ENCODE results near the gene NFIL3. TPM values are rescaled to one million over a fixed set of nuclear protein-coding genes. Genes with fewer than 3 reads are reported as not detected.

The NFIL3 gene
- total RNA-seq, 5 donors from 2014 or later (not counting 1 experiment from before 2014, with no cell fraction given), result 3.1 to 18.3 (median 3.9) TPM

DNA sequence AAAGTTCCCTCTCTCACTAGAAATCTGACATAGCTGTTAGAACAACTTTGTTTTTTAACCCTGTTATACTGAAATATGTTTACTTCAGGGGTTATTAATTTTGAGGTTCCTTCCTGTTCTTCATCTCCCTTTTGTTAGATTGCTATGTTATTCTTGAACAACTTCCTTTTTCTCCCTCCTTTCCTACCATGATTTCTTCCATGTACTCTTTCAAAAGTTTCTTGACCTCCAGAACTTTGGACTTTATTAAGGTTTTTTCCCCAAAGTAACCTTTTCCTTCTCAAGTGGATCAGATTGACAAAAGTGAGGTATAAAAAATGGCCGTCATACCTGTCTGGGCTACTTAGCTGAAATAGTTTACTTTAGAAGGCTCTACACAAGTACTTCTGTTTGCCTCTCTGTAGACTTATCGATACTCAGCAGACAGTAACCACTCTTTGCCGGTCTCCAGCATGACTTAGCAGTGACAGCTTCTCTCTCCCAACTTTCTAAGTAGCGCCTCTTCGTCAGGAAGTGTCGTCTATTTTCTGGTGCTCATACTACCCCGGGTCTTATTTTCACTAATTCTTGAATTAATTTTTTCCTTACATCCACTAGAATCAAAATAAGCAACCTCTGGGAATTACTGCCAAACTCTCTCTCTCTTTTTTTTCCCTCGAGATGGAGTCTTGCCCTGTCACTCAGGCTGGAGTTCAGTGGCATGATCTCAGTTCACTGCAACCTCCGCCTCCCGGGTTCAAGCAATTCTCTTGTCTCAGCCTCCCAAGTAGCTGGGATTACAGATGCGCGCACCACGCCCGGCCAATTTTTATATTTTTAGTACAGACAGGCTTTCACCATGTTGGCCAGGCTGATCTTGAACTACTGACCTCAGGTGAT lies 19.7 kb downstream of the NFIL3 start:
- Mint-ChIP-seq H3K9me3 (no peaks in the 10 kb centered on the region), H3K4me1 (peaks cover 0 to 10% (median 2%) of the 10 kb centered on the region in 3 donors), H3K27ac (no peak overlapping the region), H3K36me3 (no peaks in the 10 kb centered on the region), H3K4me3 (no peak overlapping the region), H3K27me3 (peaks cover 3 to 5% of the 10 kb centered on the region in 2 donors)
- Histone ChIP-seq H3K9me3 (no peaks in the 10 kb centered on the region), H3K27me3 (replicated peaks in 1 of 2; ENCODE audit: control insufficient read depth in 2 of 2, extremely low read depth in 1 of 2, insufficient read depth in 2 of 2, low read length in 1 of 2) (peaks cover 0 to 3% of the 10 kb centered on the region in 2 experiments), H3K4me3 (ENCODE audit: control insufficient read depth in 1 of 2, extremely low read depth in 1 of 2, low read length in 1 of 2) (no peak overlapping the region), H3K27ac (ENCODE audit: low read length) (no peak overlapping the region), H3K4me1 (ENCODE audit: control insufficient read depth in 1 of 2, extremely low read depth in 1 of 2, insufficient read depth in 2 of 2, low read length in 2 of 2) (no peaks in the 10 kb centered on the region), H3K36me3 (ENCODE audit: control insufficient read depth in 2 of 2, extremely low read depth in 1 of 2, insufficient read depth in 1 of 2, low read length in 1 of 2) (no peaks in the 10 kb centered on the region)
- ATAC-seq (replicated peaks in 1 of 4), result no peak
- WGBS (ENCODE audit: insufficient coverage), result 75% methylated on average over 11 of the region's 14 CpGs
- CTCF ChIA-PET, result no interaction called here
- DNase-seq, result no peak
- POLR2A ChIA-PET, result no interaction called here

DNA sequence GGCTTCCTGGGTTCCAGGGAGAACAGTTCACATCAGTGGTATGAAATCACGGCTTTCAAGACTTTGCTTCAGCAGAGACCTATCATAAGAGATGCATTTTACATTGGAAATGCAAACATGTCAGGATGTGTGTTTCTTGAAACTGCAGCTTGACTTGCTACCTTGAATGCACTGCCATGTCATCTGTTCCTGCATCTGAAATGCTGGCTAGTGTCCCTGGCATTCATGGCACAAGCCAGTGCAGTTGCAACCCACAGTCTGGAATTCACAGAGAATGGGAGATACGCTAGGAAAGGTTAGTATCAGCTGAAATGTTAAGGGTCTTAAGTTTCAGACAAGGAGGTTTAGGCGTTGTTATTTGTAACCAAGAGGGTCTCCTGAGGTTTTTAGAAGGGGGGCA lies 24.7 kb downstream of the NFIL3 start:
- POLR2A ChIA-PET, result no interaction called here

DNA sequence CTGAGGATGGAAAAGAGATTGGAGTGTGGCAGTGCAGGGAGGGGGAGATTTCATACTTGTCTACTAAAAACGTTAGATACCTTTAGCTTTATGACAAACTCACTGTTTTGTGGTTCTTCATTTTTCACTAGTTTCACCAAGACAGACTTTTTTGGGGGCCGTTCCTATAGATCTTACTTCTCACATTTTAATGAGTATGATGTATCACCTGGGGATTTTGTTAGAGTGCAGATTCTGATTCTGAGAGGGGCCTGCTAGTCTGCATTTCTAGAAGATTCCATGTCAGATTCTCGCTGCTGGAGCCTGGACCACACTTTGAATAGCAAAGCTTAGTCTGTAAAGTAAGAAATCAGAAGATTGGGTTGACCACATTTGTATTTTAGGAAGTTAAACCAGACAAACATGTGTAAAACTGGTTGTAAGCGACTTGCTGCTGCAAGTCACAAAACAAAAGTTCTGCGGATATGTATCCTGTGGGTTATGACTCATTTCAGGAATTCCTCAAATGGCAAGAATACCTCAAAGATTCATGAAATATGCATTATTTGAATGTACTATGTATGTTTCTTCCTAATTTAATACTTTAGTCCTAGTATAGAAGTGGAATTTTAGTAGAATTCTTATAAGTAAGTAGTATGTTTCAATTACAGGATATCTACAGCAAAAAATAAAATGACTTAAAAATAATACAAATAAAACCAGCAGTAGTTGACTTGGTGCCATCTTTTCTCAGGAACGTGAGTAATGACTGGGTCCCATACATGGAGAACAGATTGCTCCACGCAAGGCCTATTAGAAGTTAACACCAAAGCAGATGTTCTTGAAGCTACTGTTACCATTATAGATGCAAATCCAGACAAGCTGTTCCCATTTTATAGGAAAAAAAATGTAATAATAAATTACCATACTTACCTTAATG lies 27.8 kb downstream of the NFIL3 start:
- Mint-ChIP-seq H3K9me3 (no peaks in the 10 kb centered on the region), H3K27me3 (peaks cover 0 to 2% of the 10 kb centered on the region in 2 donors), H3K4me3 (no peak overlapping the region), H3K27ac (no peak overlapping the region), H3K36me3 (no peaks in the 10 kb centered on the region), H3K4me1 (peaks cover 0 to 10% (median 8%) of the 10 kb centered on the region in 3 donors)
- POLR2A ChIA-PET, result interaction anchor here in 1 of 2 donors (0.6 kb wide), 1 partner anchor 154 kb away, joined by 3 read pairs; no protein-coding TSS in a partner anchor
- Histone ChIP-seq H3K4me3 (ENCODE audit: control insufficient read depth in 1 of 2, extremely low read depth in 1 of 2, low read length in 1 of 2) (no peak overlapping the region), H3K27ac (ENCODE audit: low read length) (no peak overlapping the region), H3K27me3 (replicated peaks in 1 of 2; ENCODE audit: control insufficient read depth in 2 of 2, extremely low read depth in 1 of 2, insufficient read depth in 2 of 2, low read length in 1 of 2) (peaks cover 0 to 3% of the 10 kb centered on the region in 2 experiments), H3K4me1 (ENCODE audit: control insufficient read depth in 1 of 2, extremely low read depth in 1 of 2, insufficient read depth in 2 of 2, low read length in 2 of 2) (no peaks in the 10 kb centered on the region), H3K36me3 (ENCODE audit: control insufficient read depth in 2 of 2, extremely low read depth in 1 of 2, insufficient read depth in 1 of 2, low read length in 1 of 2) (no peaks in the 10 kb centered on the region), H3K9me3 (no peaks in the 10 kb centered on the region)
- CTCF ChIA-PET, result interaction anchor here in 1 of 2 donors (0.7 kb wide), 1 partner anchor 290 kb away, joined by 5 read pairs; no protein-coding TSS in a partner anchor
- DNase-seq (no peak), ATAC-seq (replicated peaks in 1 of 4) (no peak)
- 50% methylated on average over 1 of the region's 7 CpGs for WGBS (ENCODE audit: insufficient coverage)

More for the DNA sequence above, 24.7 kb downstream of the NFIL3 start:
- no peak overlapping the region for H3K4me3 ChIP-seq (ENCODE audit: control insufficient read depth in 1 of 2, extremely low read depth in 1 of 2, low read length in 1 of 2)
- H3K27me3 Mint-ChIP-seq, result peaks cover 3 to 5% of the 10 kb centered on the region in 2 donors
- no peak overlapping the region for H3K27ac ChIP-seq (ENCODE audit: low read length)
- peaks cover 0 to 3% of the 10 kb centered on the region in 2 experiments for H3K27me3 ChIP-seq (replicated peaks in 1 of 2; ENCODE audit: control insufficient read depth in 2 of 2, extremely low read depth in 1 of 2, insufficient read depth in 2 of 2, low read length in 1 of 2)
- no peak for ATAC-seq (replicated peaks in 1 of 4)
- H3K9me3 ChIP-seq, result no peaks in the 10 kb centered on the region
- H3K4me1 ChIP-seq (ENCODE audit: control insufficient read depth in 1 of 2, extremely low read depth in 1 of 2, insufficient read depth in 2 of 2, low read length in 2 of 2), result no peaks in the 10 kb centered on the region
- no peaks in the 10 kb centered on the region for H3K36me3 Mint-ChIP-seq
- CTCF ChIA-PET, result no interaction called here
- no peak overlapping the region for H3K27ac Mint-ChIP-seq
- no peaks in the 10 kb centered on the region for H3K9me3 Mint-ChIP-seq
- H3K4me1 Mint-ChIP-seq, result peaks cover 8 to 12% (median 9%) of the 10 kb centered on the region in 3 donors
- DNase-seq, result no peak
- H3K36me3 ChIP-seq (ENCODE audit: control insufficient read depth in 2 of 2, extremely low read depth in 1 of 2, insufficient read depth in 1 of 2, low read length in 1 of 2), result no peaks in the 10 kb centered on the region
- H3K4me3 Mint-ChIP-seq, result no peak overlapping the region
- WGBS (ENCODE audit: insufficient coverage), result 89% methylated on average over 3 of the region's 3 CpGs

DNA sequence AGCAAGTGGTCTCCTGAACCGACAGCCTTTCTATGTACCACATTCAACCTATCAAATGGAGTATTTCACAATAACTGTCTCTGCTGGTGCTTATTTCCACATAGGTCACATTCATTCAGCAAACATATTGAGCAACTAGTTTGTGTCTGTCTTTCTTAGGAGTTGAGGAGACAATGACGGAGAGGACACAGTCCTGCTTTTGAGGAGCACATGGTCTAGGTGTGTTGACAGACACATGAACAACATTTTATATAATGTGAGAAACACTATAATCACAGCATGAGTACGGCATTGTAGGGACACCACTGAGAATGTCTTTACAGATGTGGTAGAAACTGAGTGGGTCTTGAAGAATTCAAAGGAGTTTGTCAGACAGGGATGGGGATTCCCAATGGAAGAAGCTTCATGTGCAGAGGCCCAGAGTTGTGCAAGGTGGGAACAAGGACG lies 28.5 kb downstream of the NFIL3 start:
- ATAC-seq (replicated peaks in 1 of 4), result no peak
- no peak for DNase-seq
- Histone ChIP-seq H3K36me3 (ENCODE audit: control insufficient read depth in 2 of 2, extremely low read depth in 1 of 2, insufficient read depth in 1 of 2, low read length in 1 of 2) (no peaks in the 10 kb centered on the region), H3K27me3 (replicated peaks in 1 of 2; ENCODE audit: control insufficient read depth in 2 of 2, extremely low read depth in 1 of 2, insufficient read depth in 2 of 2, low read length in 1 of 2) (peaks cover 0 to 3% of the 10 kb centered on the region in 2 experiments), H3K4me1 (ENCODE audit: control insufficient read depth in 1 of 2, extremely low read depth in 1 of 2, insufficient read depth in 2 of 2, low read length in 2 of 2) (no peaks in the 10 kb centered on the region), H3K9me3 (no peaks in the 10 kb centered on the region), H3K27ac (ENCODE audit: low read length) (no peak overlapping the region), H3K4me3 (ENCODE audit: control insufficient read depth in 1 of 2, extremely low read depth in 1 of 2, low read length in 1 of 2) (no peak overlapping the region)
- Mint-ChIP-seq H3K4me3 (no peak overlapping the region), H3K27me3 (no peaks in the 10 kb centered on the region), H3K27ac (no peak overlapping the region), H3K4me1 (peaks cover 0 to 10% (median 8%) of the 10 kb centered on the region in 3 donors), H3K9me3 (no peaks in the 10 kb centered on the region), H3K36me3 (no peaks in the 10 kb centered on the region)
- POLR2A ChIA-PET, result interaction anchor here in 1 of 2 donors (0.6 kb wide), 1 partner anchor 155 kb away, joined by 3 read pairs; no protein-coding TSS in a partner anchor
- CTCF ChIA-PET, result no interaction called here
- WGBS (ENCODE audit: insufficient coverage), result 43% methylated on average over 1 of the region's 4 CpGs

DNA sequence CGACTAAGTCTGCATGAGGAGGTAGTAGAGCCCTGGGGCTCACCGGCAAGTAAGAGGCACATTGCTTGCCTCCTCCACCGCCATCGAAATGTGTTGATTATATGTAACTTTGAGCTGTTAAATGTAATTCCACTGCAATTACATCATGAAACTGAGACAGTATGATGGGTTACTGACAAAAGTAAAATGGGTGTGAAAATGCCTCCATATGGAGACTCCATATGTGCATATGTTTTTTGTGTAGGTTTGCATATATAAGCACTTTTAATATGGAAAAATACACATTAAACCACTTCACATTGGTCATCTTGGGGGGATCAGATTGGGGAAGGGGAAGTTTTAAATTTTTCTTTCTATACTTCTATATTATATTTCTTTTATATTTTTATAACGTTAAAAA lies 29.8 kb downstream of the NFIL3 start:
- Mint-ChIP-seq H3K9me3 (no peaks in the 10 kb centered on the region), H3K27ac (no peak overlapping the region), H3K27me3 (no peaks in the 10 kb centered on the region), H3K36me3 (no peaks in the 10 kb centered on the region), H3K4me3 (no peak overlapping the region), H3K4me1 (peaks cover 0 to 10% (median 8%) of the 10 kb centered on the region in 3 donors)
- H3K4me1 ChIP-seq (ENCODE audit: control insufficient read depth in 1 of 2, extremely low read depth in 1 of 2, insufficient read depth in 2 of 2, low read length in 2 of 2), result no peaks in the 10 kb centered on the region
- H3K4me3 ChIP-seq (ENCODE audit: control insufficient read depth in 1 of 2, extremely low read depth in 1 of 2, low read length in 1 of 2), result no peak overlapping the region
- H3K27me3 ChIP-seq (replicated peaks in 1 of 2; ENCODE audit: control insufficient read depth in 2 of 2, extremely low read depth in 1 of 2, insufficient read depth in 2 of 2, low read length in 1 of 2), result no peaks in the 10 kb centered on the region
- CTCF ChIA-PET, result no interaction called here
- H3K9me3 ChIP-seq, result no peaks in the 10 kb centered on the region
- no peak for DNase-seq
- H3K27ac ChIP-seq (ENCODE audit: low read length), result no peak overlapping the region
- POLR2A ChIA-PET, result no interaction called here
- ATAC-seq (replicated peaks in 1 of 4), result no peak
- 100% methylated on average over 1 of the region's 5 CpGs for WGBS (ENCODE audit: insufficient coverage)
- H3K36me3 ChIP-seq (ENCODE audit: control insufficient read depth in 2 of 2, extremely low read depth in 1 of 2, insufficient read depth in 1 of 2, low read length in 1 of 2), result no peaks in the 10 kb centered on the region

DNA sequence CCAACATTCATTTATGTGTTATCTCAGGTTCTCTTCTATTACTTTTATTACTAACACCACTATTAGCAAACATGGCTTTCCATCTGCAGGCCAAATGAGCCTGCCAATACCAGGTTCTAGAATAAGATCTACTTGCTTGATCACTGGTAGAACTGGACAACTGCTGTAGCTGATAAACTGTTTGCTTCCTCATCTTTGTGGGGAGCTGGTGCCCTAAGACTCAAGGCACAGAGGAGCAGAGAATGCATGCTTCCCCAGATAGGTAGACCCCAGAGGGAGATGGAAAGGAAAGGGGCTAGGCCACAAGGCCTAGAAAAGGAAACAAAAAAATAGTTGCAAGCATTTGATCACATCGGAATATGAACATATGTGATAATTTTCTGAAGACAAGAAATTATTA lies 31.2 kb downstream of the NFIL3 start:
- H3K27ac ChIP-seq (ENCODE audit: low read length), result no peak overlapping the region
- no peaks in the 10 kb centered on the region for H3K36me3 ChIP-seq (ENCODE audit: control insufficient read depth in 2 of 2, extremely low read depth in 1 of 2, insufficient read depth in 1 of 2, low read length in 1 of 2)
- CTCF ChIA-PET, result no interaction called here
- H3K36me3 Mint-ChIP-seq, result no peaks in the 10 kb centered on the region
- DNase-seq (no peak), ATAC-seq (replicated peaks in 1 of 4) (no peak)
- H3K9me3 ChIP-seq, result no peaks in the 10 kb centered on the region
- H3K9me3 Mint-ChIP-seq, result no peaks in the 10 kb centered on the region
- POLR2A ChIA-PET, result no interaction called here
- H3K4me3 ChIP-seq (ENCODE audit: control insufficient read depth in 1 of 2, extremely low read depth in 1 of 2, low read length in 1 of 2), result no peak overlapping the region
- H3K4me1 ChIP-seq (ENCODE audit: control insufficient read depth in 1 of 2, extremely low read depth in 1 of 2, insufficient read depth in 2 of 2, low read length in 2 of 2), result no peaks in the 10 kb centered on the region
- no peak overlapping the region for H3K27ac Mint-ChIP-seq
- peaks cover 0 to 10% (median 8%) of the 10 kb centered on the region in 3 donors for H3K4me1 Mint-ChIP-seq
- no peak overlapping the region for H3K4me3 Mint-ChIP-seq
- H3K27me3 ChIP-seq (replicated peaks in 1 of 2; ENCODE audit: control insufficient read depth in 2 of 2, extremely low read depth in 1 of 2, insufficient read depth in 2 of 2, low read length in 1 of 2), result no peaks in the 10 kb centered on the region
- no peaks in the 10 kb centered on the region for H3K27me3 Mint-ChIP-seq
- no CpG with 5 or more reads among the region's 1 CpG for WGBS (ENCODE audit: insufficient coverage)
